Cardiac fibroblast (primary cell): ENCODE results near the gene AKAP12.

Source experiments
- DNase-seq, 2 donors: peaks; one replicate each; pipeline versions ENCODE4 v3.0.0 to v3.0.0-alpha.2; 2010; ENCODE audit warnings: low read depth in 2 of 2
- H3K4me3 ChIP-seq, 2 donors: replicated peaks in 1 of 2; 1 replicate in 1 of 2; 2 replicates in 1 of 2; pipeline ENCODE4 v1.5.1; 2011; ENCODE audit warnings: low read depth in 2 of 2, low read length in 2 of 2, mild to moderate bottlenecking in 2 of 2, moderate library complexity in 1 of 2
- CTCF ChIP-seq: IDR thresholded peaks from one replicate; pipeline ENCODE4 v1.5.1; 2011; ENCODE audit warnings: low read depth, mild to moderate bottlenecking, low read length, inconsistent platforms

The AKAP12 gene

GRCh38 chr6:151288712-151289398, 49.1 kb downstream of the AKAP12 start:
- TF ChIP-seq CTCF: no peak
- no peak overlapping the region for H3K4me3 ChIP-seq
- DNase-seq: no peak

- no peak for TF ChIP-seq CTCF
- no peak overlapping the region for H3K4me3 ChIP-seq
- peak in 1 of 2 donors; percentile 64 for DNase-seq
Measured at GRCh38 chr6:151289399-151290007, 49.7 kb downstream of the AKAP12 start.

GRCh38 chr6:151290877-151291721, 51.3 kb downstream of the AKAP12 start:
- DNase-seq: peak; percentile 90 to 96
- no peak for TF ChIP-seq CTCF

GRCh38 chr6:151291722-151292059, 51.9 kb downstream of the AKAP12 start:
- H3K4me3 ChIP-seq: no peak overlapping the region
- no peak for DNase-seq
- no peak for TF ChIP-seq CTCF

More at GRCh38 chr6:151290877-151291721, 51.3 kb downstream of the AKAP12 start:
- H3K4me3 ChIP-seq: peak overlapping the region in 1 of 2 donors; percentile 5

GRCh38 chr6:151292974-151293687, 53.4 kb downstream of the AKAP12 start:
- DNase-seq: peak; percentile 41 to 79
- TF ChIP-seq CTCF: no peak
- H3K4me3 ChIP-seq: no peak overlapping the region

- no peak for TF ChIP-seq CTCF
- H3K4me3 ChIP-seq: no peak overlapping the region
- no peak for DNase-seq
Measured at GRCh38 chr6:151293688-151294016, 53.9 kb downstream of the AKAP12 start.
